ENCODE data around the gene CCDC33.

The CCDC33 gene

DNA sequence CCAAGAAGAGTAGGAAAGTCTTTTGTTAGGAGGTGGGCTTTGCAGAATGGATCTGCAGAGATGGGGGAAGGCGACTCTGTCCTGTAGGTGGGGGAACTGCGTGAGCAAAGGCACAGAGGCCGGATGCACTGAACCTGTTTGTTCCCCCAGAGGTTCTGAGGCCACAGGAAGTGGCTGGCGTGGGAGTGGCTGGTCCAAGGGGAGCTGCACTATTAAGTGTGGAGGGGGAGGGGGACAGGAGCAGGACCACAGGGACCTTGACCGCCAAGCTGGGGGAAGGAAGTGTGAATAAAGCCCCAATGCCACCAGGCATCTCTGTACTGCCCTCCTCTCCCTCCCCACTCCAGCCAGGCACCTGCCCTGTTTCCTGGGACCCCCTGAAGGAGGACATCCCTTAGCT, 79.5 kb downstream of the CCDC33 start:
- TF ChIP-seq, protein P1, sequence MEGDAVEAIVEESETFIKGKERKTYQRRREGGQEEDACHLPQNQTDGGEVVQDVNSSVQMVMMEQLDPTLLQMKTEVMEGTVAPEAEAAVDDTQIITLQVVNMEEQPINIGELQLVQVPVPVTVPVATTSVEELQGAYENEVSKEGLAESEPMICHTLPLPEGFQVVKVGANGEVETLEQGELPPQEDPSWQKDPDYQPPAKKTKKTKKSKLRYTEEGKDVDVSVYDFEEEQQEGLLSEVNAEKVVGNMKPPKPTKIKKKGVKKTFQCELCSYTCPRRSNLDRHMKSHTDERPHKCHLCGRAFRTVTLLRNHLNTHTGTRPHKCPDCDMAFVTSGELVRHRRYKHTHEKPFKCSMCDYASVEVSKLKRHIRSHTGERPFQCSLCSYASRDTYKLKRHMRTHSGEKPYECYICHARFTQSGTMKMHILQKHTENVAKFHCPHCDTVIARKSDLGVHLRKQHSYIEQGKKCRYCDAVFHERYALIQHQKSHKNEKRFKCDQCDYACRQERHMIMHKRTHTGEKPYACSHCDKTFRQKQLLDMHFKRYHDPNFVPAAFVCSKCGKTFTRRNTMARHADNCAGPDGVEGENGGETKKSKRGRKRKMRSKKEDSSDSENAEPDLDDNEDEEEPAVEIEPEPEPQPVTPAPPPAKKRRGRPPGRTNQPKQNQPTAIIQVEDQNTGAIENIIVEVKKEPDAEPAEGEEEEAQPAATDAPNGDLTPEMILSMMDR (IDR thresholded peaks at IDR 0.05): no peak

DNA sequence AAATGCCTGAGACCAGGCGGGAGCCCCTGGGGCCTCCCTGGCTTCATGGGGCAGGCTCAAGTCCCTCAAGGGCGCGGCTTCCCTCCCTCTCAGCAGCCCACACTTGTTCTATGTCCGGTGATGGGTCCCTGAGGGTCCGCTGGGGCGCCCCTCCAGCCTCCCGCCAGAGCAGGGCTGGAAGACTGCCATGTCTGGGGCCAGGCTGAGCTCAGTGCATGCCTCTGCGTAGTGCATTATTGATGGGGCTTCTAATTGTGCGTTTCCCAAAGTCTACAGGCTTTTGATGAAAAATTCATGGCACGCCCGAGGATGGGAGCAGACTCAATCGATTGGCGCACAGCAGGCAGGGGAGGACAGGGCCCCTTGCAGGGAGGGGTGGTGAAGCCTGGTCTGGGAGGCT, 80.0 kb downstream of the CCDC33 start:
- TF ChIP-seq, protein P1 (IDR thresholded peaks at IDR 0.05): no peak

DNA sequence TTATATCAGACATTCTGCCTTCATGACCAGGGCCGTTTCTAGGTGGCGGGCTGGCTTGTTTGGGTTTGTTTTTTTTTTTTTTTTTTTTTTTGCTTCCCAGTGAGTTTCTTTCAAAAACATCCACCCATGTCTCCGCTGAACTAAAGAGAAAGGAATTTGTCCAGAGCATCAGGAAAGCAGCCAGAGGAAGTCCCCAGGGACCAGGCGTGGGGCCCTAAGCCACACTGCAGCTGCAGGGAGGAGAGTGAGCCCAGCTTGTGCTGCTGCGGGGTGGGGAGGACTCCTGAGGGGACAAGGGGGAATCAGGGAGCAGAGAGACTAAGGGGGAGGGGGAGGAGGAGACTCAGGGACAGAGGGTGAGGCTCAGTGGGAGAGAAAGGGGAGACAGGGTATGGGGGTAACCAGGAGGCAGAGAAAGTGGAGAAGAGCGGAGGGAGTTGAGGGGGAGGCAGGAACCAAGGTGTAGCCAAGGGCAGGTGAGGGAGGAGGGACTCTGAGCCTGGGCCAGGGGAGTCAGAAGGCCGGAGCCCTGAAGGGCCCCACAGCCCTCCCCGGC, 81.8 kb downstream of the CCDC33 start:
- TF ChIP-seq, protein P1 (IDR thresholded peaks at IDR 0.05): no peak

DNA sequence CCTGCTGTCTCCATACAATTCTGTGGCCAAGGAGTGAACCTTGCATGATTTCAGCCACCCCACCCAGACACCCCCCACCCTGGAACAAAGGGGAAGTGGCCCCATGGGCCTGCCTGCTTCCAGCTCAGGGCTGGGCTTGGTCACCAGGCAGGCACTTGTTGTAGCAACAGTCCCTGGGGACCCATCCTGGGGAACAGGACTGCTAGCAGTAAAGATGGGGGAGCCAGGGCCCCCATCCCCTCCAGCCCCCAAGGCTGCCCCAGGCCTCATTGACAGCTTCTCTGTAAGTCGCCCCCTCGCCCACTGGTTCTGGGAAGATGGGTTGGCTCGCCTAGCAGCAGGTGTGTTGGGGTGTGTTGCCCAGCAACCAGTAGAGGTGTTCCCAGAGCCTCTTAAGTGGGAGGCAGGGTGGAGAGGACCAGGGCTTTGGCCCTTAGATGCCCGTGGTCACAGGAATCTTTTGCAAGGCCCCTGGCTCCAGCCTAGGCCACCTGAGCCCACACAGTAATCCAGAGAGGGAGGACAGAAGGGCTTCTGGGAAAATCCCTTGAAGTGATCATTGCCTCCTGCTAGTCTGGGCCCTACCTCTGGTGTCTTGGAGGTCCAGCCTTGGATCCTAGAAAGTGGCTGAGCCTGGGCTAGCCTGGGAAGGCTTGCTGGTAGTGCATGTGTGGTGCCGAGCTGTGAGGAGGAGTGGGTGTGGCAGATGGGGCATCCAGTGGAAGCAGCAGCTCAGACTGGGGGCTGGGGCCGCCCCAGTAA, 82.4 kb downstream of the CCDC33 start:
- TF ChIP-seq, protein P1 (IDR thresholded peaks at IDR 0.05): no peak

DNA sequence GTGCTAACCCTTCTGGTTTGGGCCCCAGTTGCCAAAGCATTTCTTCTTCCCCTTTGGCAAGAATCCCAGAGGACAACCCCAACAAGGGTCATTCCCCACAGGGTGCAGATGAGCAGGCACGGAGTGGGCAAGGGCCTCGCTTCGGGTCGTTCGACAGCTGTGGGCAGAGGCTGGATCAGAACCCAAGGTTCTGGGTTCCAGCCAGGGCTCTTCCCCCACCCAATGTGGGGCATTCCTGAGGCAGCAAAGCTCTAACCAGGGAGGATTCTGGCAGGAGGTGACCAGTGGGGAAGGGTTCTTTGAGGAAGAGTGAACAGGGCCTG, 83.0 kb downstream of the CCDC33 start:
- TF ChIP-seq, protein P1 (IDR thresholded peaks at IDR 0.05): no peak

DNA sequence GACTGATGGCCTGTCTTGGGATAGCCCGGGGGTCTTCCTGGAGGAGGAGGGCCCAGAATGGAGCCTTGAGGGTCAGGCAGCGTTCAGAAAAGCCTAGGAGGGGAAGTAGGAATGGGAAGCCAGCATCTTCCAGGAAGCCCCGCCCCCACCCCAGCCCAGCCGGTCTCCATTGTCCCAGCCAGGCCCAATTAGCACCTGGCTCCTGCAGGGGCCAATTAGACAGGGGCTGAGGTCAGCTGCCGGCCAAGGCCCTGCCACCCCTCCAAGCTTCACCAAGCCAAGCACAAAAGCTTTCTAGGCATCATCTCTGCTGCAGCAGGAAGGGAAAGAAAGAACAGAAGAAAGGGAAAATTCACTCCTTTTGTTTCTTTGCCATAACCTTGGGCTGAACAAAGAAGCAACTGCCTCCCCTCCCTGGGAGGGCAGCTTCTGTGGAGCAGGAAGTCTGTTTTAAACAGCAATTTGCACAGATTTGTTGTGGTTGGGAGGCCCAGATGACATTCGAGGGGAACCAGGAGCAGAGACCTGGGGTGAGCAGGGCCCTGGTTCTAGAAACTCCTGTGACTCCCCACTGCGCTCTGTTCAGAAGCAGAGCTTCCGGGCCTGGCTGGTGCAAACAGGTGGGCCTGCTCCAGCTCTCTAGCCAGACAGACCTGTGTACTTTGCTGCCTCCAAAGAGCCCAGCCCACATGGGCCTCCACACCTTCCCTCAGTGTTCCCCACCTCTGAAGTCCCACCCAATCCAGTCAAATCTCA, 83.6 kb downstream of the CCDC33 start:
- TF ChIP-seq, protein P1 (IDR thresholded peaks at IDR 0.05): no peak

DNA sequence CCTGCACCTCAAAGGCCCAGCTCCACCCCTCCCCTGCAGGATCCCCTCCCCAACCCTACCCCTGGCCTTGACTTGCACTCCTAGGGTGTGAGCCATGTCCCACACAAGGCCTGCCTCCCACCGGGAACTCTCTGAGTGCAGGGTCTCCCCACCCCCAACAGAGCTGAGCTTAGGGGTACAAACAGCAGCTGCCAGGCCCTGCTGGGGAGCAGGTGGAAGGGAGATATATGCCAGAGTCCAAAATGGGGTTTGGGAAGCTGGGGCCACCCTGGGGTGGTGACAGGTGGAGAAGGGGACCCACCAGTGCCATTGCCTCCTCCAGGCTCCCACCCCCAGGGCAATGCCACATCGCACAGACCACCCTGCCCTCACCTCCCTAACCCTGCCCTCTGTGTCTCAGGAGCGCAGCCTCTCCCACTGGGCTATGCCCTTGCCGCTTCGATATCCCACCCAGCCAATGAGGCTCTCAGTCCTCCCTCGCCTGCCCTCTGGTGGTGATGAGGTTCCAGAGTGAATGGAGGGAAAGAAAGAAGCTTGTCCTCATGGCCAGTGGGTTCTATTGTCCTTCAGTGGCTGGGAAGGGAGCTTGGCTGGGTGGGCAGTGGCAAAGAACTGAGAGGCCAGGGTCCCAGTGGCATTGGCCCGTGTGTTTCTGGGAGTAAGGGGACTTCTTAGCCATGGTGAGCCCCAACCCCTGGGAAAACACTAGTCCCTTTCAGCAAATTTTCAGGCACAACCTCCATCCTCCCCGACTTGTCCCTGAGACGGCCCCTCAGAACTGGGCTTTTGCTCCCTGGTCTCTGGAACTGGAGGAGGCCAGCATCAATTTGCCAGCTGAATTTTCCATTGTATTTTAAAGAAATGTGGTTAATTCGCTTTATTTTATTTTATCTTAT, 84.5 kb downstream of the CCDC33 start:
- TF ChIP-seq, protein P1 (IDR thresholded peaks at IDR 0.05): peak; percentile 78

All from LNCAP (cell line).